Cardiac fibroblast (primary cell): ENCODE measurements around the gene FBL.

ENCODE experiments used
- DNase-seq, 2 donors: peaks; one replicate each; pipeline versions ENCODE4 v3.0.0 to v3.0.0-alpha.2; 2010; ENCODE audit warnings: low read depth in 2 of 2
- H3K4me3 ChIP-seq, 2 donors: replicated peaks in 1 of 2; 1 replicate in 1 of 2; 2 replicates in 1 of 2; pipeline ENCODE4 v1.5.1; 2011; ENCODE audit warnings: low read depth in 2 of 2, low read length in 2 of 2, mild to moderate bottlenecking in 2 of 2, moderate library complexity in 1 of 2
- TF ChIP-seq, protein P1 (sequence below): IDR thresholded peaks from one replicate; pipeline ENCODE4 v1.5.1; 2011; ENCODE audit warnings: low read depth, mild to moderate bottlenecking, low read length, inconsistent platforms

Gene FBL

DNA sequence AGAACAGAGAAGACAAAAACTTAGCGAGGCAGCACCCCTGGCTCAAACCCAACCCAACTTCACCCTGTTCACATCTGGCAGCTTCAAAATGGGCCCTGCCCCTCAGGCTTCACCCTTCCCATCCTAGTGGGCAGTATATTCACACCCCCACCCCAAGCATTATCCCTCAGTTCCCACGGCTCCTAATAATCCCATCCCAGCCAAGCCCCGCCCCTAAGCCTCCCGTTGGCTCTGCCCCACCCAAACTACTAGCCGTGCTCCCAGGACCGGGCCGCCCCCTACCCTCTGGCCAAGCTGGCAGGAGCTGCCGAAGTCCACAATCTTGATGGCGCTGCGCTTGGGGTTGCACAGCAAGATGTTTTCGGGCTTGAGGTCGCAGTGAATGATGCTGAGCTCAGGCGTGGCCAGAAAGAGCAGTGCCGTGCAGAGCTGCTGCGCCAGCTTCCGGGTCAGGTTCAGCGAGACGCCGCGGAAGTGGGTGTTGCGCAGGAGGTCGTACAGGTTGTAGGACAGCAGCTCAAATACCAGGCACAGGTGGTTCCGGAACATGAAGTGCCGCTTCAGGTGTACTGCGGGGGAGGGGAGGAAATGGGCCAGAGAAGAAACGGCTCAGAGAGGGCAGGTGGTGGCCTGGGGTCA, 18.0 kb downstream of the FBL start:
- H3K4me3 ChIP-seq = no peak overlapping the region
- TF ChIP-seq, protein P1, sequence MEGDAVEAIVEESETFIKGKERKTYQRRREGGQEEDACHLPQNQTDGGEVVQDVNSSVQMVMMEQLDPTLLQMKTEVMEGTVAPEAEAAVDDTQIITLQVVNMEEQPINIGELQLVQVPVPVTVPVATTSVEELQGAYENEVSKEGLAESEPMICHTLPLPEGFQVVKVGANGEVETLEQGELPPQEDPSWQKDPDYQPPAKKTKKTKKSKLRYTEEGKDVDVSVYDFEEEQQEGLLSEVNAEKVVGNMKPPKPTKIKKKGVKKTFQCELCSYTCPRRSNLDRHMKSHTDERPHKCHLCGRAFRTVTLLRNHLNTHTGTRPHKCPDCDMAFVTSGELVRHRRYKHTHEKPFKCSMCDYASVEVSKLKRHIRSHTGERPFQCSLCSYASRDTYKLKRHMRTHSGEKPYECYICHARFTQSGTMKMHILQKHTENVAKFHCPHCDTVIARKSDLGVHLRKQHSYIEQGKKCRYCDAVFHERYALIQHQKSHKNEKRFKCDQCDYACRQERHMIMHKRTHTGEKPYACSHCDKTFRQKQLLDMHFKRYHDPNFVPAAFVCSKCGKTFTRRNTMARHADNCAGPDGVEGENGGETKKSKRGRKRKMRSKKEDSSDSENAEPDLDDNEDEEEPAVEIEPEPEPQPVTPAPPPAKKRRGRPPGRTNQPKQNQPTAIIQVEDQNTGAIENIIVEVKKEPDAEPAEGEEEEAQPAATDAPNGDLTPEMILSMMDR = no peak
- DNase-seq = no peak

DNA sequence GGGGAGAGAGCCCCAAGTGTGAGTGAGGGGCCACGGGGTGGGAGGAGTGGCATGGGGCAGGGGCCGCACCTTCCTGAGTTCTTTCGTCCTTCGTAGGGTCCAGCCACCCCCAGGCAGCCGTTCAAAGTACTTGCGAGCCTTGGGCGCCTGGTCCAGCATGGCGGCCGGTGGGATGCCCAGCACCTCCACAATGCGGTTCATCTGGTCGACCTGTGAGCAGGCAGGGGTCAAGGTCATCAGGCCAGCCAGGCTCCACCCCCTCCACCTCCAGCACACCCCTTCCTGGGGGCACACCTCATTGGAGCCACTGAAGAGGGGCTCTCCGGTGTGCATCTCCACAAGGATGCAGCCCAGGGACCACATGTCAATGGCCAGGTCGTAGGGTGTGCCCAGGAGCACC, 19.0 kb downstream of the FBL start:
- H3K4me3 ChIP-seq = no peak overlapping the region
- TF ChIP-seq, protein P1 = no peak
- no peak for DNase-seq

DNA sequence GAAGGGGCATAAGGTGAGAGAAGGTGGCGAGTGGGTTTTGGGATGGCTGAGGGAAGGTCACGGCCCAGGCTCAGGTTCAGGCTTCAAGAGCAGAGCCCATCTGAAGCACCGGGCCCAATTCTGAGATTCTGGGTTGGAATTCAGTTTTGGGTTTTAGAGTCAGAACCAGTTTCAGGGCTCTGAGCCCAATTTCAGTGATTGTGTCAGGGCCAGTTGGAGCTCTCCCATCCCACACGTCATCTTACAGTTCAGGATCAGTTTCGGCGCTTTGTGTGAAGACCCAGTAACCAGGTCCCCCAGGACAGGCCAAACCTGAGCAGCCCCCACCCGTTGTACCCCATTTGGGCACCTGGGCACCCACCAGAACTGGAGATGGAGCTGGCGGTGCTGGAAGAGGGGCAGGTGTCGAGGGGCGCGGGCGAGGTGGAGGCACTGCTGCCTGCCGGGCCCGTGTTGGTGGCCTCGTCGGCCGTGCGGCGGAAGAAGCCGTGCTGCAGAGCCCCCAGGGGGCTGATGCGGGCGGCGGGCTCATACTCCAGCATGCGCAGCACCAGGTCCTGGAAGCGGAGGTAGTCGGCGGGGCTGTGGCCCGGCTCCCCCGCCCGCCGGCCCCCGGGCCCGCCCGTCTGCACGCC, 19.8 kb downstream of the FBL start:
- TF ChIP-seq, protein P1 = no peak
- no peak overlapping the region for H3K4me3 ChIP-seq
- DNase-seq = no peak

DNA sequence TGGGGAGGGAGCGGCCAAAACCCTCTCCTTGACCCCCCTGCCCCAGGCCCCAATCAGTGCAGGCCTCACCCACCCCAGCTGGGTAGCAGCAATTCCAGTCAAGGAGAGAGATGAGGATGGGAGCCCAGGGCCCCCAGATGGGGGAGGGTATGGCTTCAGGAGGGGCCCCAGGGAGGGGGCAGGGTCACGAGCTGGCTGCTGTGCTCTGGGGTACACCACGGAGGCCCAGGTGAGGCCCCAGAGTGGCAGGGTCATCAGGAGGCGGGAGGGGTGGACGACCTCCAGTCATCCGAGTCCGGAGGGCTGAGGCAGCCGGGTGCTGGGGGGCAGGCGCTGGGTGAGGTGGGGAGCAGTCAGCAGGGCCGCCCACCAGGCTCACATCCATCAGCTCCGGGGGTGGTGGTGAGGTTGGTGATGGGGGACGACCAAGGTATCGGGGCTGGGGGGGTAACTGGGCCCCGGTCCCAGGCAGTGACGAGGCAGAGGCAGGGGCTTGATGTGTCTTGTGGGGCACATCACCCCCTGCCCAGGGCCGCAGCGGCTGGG, 20.6 kb downstream of the FBL start:
- TF ChIP-seq, protein P1 = no peak
- no peak overlapping the region for H3K4me3 ChIP-seq
- DNase-seq = no peak

DNA sequence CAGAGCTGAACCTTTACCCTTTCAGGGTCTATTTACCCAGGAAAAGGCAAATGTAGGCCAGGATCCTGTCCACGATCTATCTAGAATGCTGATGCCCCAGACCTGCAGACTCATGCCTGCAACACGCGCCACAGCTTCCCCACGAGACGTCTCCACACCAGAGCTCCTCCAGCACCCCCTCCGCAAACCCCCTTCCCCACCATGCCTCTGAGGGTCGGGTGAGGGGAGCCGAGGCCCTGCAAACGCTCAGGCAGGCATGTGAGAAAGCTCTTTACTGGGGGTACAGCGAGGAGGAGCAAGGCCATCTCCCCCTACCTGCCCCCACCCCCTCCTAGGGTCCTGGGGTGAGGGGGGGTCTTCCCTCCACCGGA, 21.1 kb downstream of the FBL start:
- TF ChIP-seq, protein P1 = no peak
- no peak overlapping the region for H3K4me3 ChIP-seq
- no peak for DNase-seq

DNA sequence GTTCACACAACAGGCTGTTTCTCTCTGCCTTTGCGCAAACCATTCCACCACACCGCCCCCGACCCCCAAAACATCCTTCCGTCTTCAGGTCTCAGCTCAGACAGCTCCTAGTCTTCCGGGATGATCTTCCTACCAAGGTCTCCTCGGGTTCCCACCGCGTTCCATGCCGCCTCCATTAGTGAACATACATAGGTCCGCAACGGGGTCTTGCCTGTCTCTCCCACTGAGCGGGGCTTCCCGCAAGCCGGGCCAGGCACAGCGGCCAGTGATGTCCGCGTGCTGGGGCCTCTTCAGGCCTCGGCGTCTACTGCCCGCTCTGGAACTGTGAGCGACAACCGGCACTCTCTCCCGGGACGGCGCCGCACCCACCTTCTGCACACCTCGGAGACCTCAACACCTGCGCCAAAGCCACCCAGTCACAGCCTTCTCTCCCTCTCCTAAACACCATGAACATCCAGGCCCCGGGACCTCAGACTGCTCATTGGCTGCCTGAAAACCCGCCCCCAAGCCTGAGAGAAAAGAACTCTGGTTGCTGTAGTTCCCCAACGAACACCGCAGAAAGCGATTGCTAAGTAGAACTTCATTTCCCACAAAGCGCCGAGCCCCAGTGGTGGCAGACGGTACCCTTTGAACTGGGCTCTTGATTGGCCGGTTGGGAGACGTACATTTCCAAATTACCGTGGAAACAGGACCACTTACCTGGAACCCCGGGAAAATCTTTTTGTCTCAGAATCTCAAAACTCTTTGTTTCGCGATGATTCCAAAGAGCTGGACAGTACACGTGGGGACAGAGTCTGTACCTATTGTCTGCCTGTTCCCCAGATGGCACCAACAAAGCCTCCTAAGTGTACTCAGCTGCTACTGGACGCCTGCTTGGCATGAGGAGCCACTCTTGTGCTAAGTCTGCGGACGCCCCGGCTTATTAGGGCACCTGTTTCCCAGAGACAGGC, 21.8 kb downstream of the FBL start:
- TF ChIP-seq, protein P1 = no peak
- peak; percentile 94 to 95 for DNase-seq
- H3K4me3 ChIP-seq = peak overlapping the region; percentile 77 to 86
